Measurements from ENCODE around the gene OR52R1.

OR52R1 gene

GRCh38 chr11:4826425-4826824, 22.2 kb upstream of the OR52R1 start:
- no peak overlapping the region for H3K27ac ChIP-seq (replicated peaks)
- DNase-seq (ENCODE audit: low read depth in 1 of 2, low spot score in 1 of 2) = no peak
- TF ChIP-seq CTCF (IDR thresholded peaks at IDR 0.05; ENCODE audit: insufficient read depth, low read length) (no peak), SPI1 (IDR thresholded peaks at IDR 0.05; ENCODE audit: borderline replicate concordance, low read depth) (no peak), REST (IDR thresholded peaks at IDR 0.05; ENCODE audit: insufficient replicate concordance, low read depth) (no peak), POLR2AphosphoS5 (IDR thresholded peaks at IDR 0.05; ENCODE audit: low read depth) (no peak)
- H3K27me3 ChIP-seq (ENCODE audit: insufficient read depth, poor library complexity, severe bottlenecking) = no peaks in the 10 kb centered on the region
- no peak overlapping the region for H3K4me3 ChIP-seq (replicated peaks; ENCODE audit: insufficient read depth, low read length)

- Histone ChIP-seq H3K27me3 (ENCODE audit: insufficient read depth, poor library complexity, severe bottlenecking) (no peaks in the 10 kb centered on the region), H3K4me3 (replicated peaks; ENCODE audit: insufficient read depth, low read length) (no peak overlapping the region), H3K27ac (replicated peaks) (no peak overlapping the region)
- TF ChIP-seq SPI1 (IDR thresholded peaks at IDR 0.05; ENCODE audit: borderline replicate concordance, low read depth) (no peak), CTCF (IDR thresholded peaks at IDR 0.05; ENCODE audit: insufficient read depth, low read length) (no peak), REST (IDR thresholded peaks at IDR 0.05; ENCODE audit: insufficient replicate concordance, low read depth) (no peak), POLR2AphosphoS5 (IDR thresholded peaks at IDR 0.05; ENCODE audit: low read depth) (no peak), GABPA (IDR thresholded peaks at IDR 0.05; ENCODE audit: low read depth) (no peak)
- DNase-seq (ENCODE audit: low read depth in 1 of 2, low spot score in 1 of 2) = no peak
Observed at GRCh38 chr11:4825132-4825531, 21.0 kb upstream of the OR52R1 start.

- Histone ChIP-seq H3K27me3 (ENCODE audit: insufficient read depth, poor library complexity, severe bottlenecking) (no peaks in the 10 kb centered on the region), H3K4me3 (replicated peaks; ENCODE audit: insufficient read depth, low read length) (no peak within 1 kb of the TSS), H3K27ac (replicated peaks) (no peak within 1 kb of the TSS)
- TF ChIP-seq REST (IDR thresholded peaks at IDR 0.05; ENCODE audit: insufficient replicate concordance, low read depth) (no peak), POLR2AphosphoS5 (IDR thresholded peaks at IDR 0.05; ENCODE audit: low read depth) (no peak), CTCF (IDR thresholded peaks at IDR 0.05; ENCODE audit: insufficient read depth, low read length) (no peak), SPI1 (IDR thresholded peaks at IDR 0.05; ENCODE audit: borderline replicate concordance, low read depth) (no peak)
- no peak for DNase-seq (ENCODE audit: low read depth in 1 of 2, low spot score in 1 of 2)
Observed at GRCh38 chr11:4821021-4821420, 16.8 kb upstream of the OR52R1 start, which contains the start of gene OR51F2. Gene OR51F2 (plus strand): TSS chr11:4821321. CDS start chr11:4821422, 101 bp downstream.

All from HL-60 (cell line).